GM23338 (cell line): Measurements from ENCODE around the gene HMGCS2. TPM values are rescaled to one million over a fixed set of nuclear protein-coding genes. Genes with fewer than 3 reads are reported as not detected.

Experiments used
- ATAC-seq: fragments of 200-7000 bp; cut with Tn5 transposase; 3 replicates; pipeline ENCODE4 v1.9.1; 2020
- DNase-seq: peaks from one replicate; pipeline ENCODE4 v3.0.0-alpha.2; 2015; ENCODE audit warnings: low spot score
- H2AFZ ChIP-seq: fragments of 200-600 bp; sonication (generic); 2 replicates; pipeline ENCODE4 v1.8.0; 2016; ENCODE audit warnings: antibody characterized with exemption, mild to moderate bottlenecking, moderate library complexity
- H3F3A ChIP-seq: fragments of 200-600 bp; sonication (generic); replicated peaks from 2 replicates; pipeline ENCODE4 v1.8.0; 2017; ENCODE audit warnings: antibody characterized with exemption, mixed run types, low read depth
- H3K27ac ChIP-seq: fragments of 200-600 bp; sonication (generic); 2 replicates; pipeline ENCODE4 v1.6.1; 2016; ENCODE audit warnings: low read depth
- H3K27me3 ChIP-seq: fragments of 200-600 bp; sonication (generic); 2 replicates; pipeline ENCODE4 v1.8.0; 2016; ENCODE audit warnings: mild to moderate bottlenecking, mixed run types, moderate library complexity; ENCODE audit not compliant: insufficient read depth
- H3K36me3 ChIP-seq: fragments of 200-600 bp; sonication (generic); 2 replicates; pipeline ENCODE4 v1.8.0; 2016; ENCODE audit warnings: mild to moderate bottlenecking; ENCODE audit not compliant: insufficient read depth
- H3K4me1 ChIP-seq: fragments of 200-600 bp; sonication (generic); 2 replicates; pipeline ENCODE4 v1.8.0; 2016; ENCODE audit warnings: mild to moderate bottlenecking, moderate library complexity; ENCODE audit not compliant: insufficient read depth
- H3K4me2 ChIP-seq: fragments of 200-600 bp; sonication (generic); 2 replicates; pipeline ENCODE4 v1.7.1; 2017; ENCODE audit warnings: mixed run types
- H3K4me3 ChIP-seq: fragments of 200-600 bp; sonication (generic); 2 replicates; pipeline ENCODE4 v1.6.1; 2016; ENCODE audit warnings: mixed run types
- H3K79me2 ChIP-seq: fragments of 200-600 bp; sonication (generic); replicated peaks from 2 replicates; pipeline ENCODE4 v1.8.0; 2017; ENCODE audit warnings: mild to moderate bottlenecking; ENCODE audit not compliant: insufficient read depth
- H3K9me2 ChIP-seq: fragments of 200-600 bp; sonication (generic); 2 replicates; pipeline ENCODE4 v1.8.0; 2017; ENCODE audit not compliant: insufficient read depth
- H4K20me1 ChIP-seq: fragments of 200-600 bp; sonication (generic); replicated peaks from 2 replicates; pipeline ENCODE4 v1.8.0; 2017; ENCODE audit warnings: mild to moderate bottlenecking; ENCODE audit not compliant: insufficient read depth
- H3K27ac Mint-ChIP-seq: 2 replicates; pipeline ENCODE4 v1.8.0; 2020; ENCODE audit warnings: inconsistent platforms, mild to moderate bottlenecking, moderate library complexity, mixed read lengths
- H3K27me3 Mint-ChIP-seq: 3 replicates; pipeline ENCODE4 v1.8.0; 2022; ENCODE audit warnings: low read depth, mild to moderate bottlenecking, moderate library complexity, mixed read lengths, inconsistent platforms; ENCODE audit not compliant: insufficient read depth, poor library complexity
- H3K36me3 Mint-ChIP-seq: 3 replicates; pipeline ENCODE4 v1.8.0; 2021; ENCODE audit warnings: low read depth, mild to moderate bottlenecking, inconsistent platforms, moderate library complexity, mixed read lengths
- H3K4me1 Mint-ChIP-seq: 3 replicates; pipeline ENCODE4 v1.8.0; 2020; ENCODE audit warnings: mild to moderate bottlenecking, inconsistent platforms, mixed read lengths
- H3K4me3 Mint-ChIP-seq: 3 replicates; pipeline ENCODE4 v1.8.0; 2021; ENCODE audit warnings: moderate library complexity, mild to moderate bottlenecking, inconsistent platforms, mixed read lengths
- H3K9me3 Mint-ChIP-seq: 3 replicates; pipeline ENCODE4 v1.8.0; 2020; ENCODE audit warnings: moderate library complexity, mild to moderate bottlenecking, inconsistent platforms, mixed read lengths
- CTCF ChIP-seq, 2 experiments: fragments of 200-600 bp in 1 of 2; sonication (generic) in 1 of 2; conservative IDR thresholded peaks; 2 replicates each; pipeline versions ENCODE4 v1.5.1 to v1.6.1; 2016 to 2017; ENCODE audit warnings: antibody characterized with exemption in 2 of 2, low read depth in 2 of 2, mild to moderate bottlenecking in 2 of 2, moderate library complexity in 1 of 2
- EZH2 ChIP-seq: fragments of 200-600 bp; sonication (generic); IDR thresholded peaks from one replicate; pipeline ENCODE4 v1.8.0; 2017; ENCODE audit warnings: antibody characterized with exemption, mild to moderate bottlenecking, low read depth; ENCODE audit not compliant: unreplicated experiment
- EZH2phosphoT487 ChIP-seq: fragments of 200-600 bp; sonication (generic); IDR thresholded peaks from one replicate; pipeline ENCODE4 v1.8.1; 2018; ENCODE audit warnings: antibody characterized with exemption; ENCODE audit not compliant: unreplicated experiment
- polyA plus RNA-seq: library from polyadenylated mRNA; unstranded; fragments of >200 nt; fragmentation: Nextera tagmentation; extraction: Ambion mirVana; gene quantifications from 2 replicates; pipeline ENCODE4 v1.2.1, GENCODE V29; 2016
- total RNA-seq: library from RNA; depleted of rRNA; stranded (reverse); fragments of >200 nt; shearing (Covaris generic); gene quantifications from 2 replicates; pipeline ENCODE4 v1.2.3, GENCODE V29; 2014
- TF ChIP-seq, protein P1 (sequence below): fragments of 250-450 bp; sonication (Bioruptor Pico); IDR thresholded peaks from 2 replicates; pipeline ENCODE4 v1.5.0; 2020; ENCODE audit warnings: mild to moderate bottlenecking, moderate library complexity

The HMGCS2 gene
- total and polyA plus RNA-seq, 2 experiments from 2014 or later: not detected

- TF ChIP-seq, protein P1, sequence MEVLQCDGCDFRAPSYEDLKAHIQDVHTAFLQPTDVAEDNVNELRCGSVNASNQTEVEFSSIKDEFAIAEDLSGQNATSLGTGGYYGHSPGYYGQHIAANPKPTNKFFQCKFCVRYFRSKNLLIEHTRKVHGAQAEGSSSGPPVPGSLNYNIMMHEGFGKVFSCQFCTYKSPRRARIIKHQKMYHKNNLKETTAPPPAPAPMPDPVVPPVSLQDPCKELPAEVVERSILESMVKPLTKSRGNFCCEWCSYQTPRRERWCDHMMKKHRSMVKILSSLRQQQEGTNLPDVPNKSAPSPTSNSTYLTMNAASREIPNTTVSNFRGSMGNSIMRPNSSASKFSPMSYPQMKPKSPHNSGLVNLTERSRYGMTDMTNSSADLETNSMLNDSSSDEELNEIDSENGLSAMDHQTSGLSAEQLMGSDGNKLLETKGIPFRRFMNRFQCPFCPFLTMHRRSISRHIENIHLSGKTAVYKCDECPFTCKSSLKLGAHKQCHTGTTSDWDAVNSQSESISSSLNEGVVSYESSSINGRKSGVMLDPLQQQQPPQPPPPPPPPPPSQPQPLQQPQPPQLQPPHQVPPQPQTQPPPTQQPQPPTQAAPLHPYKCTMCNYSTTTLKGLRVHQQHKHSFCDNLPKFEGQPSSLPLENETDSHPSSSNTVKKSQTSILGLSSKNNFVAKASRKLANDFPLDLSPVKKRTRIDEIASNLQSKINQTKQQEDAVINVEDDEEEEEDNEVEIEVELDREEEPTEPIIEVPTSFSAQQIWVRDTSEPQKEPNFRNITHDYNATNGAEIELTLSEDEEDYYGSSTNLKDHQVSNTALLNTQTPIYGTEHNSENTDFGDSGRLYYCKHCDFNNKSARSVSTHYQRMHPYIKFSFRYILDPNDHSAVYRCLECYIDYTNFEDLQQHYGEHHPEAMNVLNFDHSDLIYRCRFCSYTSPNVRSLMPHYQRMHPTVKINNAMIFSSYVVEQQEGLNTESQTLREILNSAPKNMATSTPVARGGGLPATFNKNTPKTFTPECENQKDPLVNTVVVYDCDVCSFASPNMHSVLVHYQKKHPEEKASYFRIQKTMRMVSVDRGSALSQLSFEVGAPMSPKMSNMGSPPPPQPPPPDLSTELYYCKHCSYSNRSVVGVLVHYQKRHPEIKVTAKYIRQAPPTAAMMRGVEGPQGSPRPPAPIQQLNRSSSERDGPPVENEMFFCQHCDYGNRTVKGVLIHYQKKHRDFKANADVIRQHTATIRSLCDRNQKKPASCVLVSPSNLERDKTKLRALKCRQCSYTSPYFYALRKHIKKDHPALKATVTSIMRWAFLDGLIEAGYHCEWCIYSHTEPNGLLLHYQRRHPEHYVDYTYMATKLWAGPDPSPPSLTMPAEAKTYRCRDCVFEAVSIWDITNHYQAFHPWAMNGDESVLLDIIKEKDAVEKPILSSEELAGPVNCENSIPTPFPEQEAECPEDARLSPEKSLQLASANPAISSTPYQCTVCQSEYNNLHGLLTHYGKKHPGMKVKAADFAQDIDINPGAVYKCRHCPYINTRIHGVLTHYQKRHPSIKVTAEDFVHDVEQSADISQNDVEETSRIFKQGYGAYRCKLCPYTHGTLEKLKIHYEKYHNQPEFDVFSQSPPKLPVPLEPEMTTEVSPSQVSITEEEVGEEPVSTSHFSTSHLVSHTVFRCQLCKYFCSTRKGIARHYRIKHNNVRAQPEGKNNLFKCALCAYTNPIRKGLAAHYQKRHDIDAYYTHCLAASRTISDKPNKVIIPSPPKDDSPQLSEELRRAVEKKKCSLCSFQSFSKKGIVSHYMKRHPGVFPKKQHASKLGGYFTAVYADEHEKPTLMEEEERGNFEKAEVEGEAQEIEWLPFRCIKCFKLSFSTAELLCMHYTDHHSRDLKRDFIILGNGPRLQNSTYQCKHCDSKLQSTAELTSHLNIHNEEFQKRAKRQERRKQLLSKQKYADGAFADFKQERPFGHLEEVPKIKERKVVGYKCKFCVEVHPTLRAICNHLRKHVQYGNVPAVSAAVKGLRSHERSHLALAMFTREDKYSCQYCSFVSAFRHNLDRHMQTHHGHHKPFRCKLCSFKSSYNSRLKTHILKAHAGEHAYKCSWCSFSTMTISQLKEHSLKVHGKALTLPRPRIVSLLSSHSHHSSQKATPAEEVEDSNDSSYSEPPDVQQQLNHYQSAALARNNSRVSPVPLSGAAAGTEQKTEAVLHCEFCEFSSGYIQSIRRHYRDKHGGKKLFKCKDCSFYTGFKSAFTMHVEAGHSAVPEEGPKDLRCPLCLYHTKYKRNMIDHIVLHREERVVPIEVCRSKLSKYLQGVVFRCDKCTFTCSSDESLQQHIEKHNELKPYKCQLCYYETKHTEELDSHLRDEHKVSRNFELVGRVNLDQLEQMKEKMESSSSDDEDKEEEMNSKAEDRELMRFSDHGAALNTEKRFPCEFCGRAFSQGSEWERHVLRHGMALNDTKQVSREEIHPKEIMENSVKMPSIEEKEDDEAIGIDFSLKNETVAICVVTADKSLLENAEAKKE (CRISPR knock-in tag): no peak
- TF ChIP-seq EZH2: no peak
These were observed 14.9 kb upstream of the HMGCS2 start (continued) for GRCh38 chr1:119783354-119784185.

DNA sequence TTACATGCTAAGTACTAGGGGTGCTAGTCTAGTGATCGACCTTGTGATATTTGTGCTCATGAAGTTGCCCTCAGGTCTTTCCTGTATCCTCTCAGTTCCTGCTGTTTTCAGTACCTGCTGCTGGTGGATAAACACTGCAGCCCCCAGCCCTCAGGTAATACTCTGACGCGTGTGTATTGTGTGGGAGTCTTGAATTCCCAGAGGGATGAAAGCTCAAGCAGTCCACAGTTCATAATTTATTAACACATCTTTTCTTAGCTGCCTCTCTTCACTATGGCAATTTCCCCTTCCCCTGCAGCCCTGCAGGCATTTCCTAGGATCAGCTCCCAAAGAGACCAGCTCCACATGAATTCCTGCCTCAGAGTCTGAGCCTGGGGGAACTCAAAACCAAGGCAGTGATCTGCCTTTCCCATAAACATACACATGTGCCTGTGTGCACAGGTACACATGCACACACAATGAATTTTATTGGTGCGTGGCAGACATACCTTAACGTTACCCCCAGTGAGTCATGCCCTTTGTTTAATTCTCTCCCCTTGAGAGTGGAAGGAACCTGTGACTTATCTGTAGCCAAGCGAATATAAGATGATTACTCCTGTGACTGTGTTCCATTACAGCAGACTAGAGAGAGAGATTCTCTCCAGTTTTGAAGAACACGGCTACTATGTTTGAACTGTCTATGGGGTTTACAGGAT is 14.1 kb upstream of the HMGCS2 start:
- peaks cover 10% of the 10 kb centered on the region; the same call in 2 of the 3 replicates for H3K4me1 Mint-ChIP-seq
- no peak overlapping the region for H3K4me3 Mint-ChIP-seq
- peak overlapping the region; percentile 59; the same call in 1 of the 2 replicates for H2AFZ ChIP-seq
- H3K27ac ChIP-seq: no peak overlapping the region
- no peaks in the 10 kb centered on the region for H3K27me3 Mint-ChIP-seq
- H3K36me3 ChIP-seq: no peaks in the 10 kb centered on the region
- no peak overlapping the region for H3K4me3 ChIP-seq
- H3K4me2 ChIP-seq: no peak overlapping the region
- no peaks in the 10 kb centered on the region for H3K9me3 Mint-ChIP-seq
- H3F3A ChIP-seq: no peaks in the 10 kb centered on the region
- DNase-seq (no peak), ATAC-seq (no peak)
- no peaks in the 10 kb centered on the region for H4K20me1 ChIP-seq
- no peaks in the 10 kb centered on the region for H3K79me2 ChIP-seq
- no peaks in the 10 kb centered on the region for H3K27me3 ChIP-seq
- H3K9me2 ChIP-seq: no peaks in the 10 kb centered on the region
- H3K36me3 Mint-ChIP-seq: no peaks in the 10 kb centered on the region
- H3K4me1 ChIP-seq: no peaks in the 10 kb centered on the region
- H3K27ac Mint-ChIP-seq: no peak overlapping the region
- TF ChIP-seq CTCF (conservative IDR thresholded peaks at IDR 0.05; ENCODE audit: low read depth in 2 of 2): no peak
- no peak for TF ChIP-seq EZH2phosphoT487
- TF ChIP-seq, protein P1 (CRISPR knock-in tag): no peak
